IPS DF 4.7 (cell line): ENCODE measurements around the gene RABGGTA.

Experiments used
- DNase-seq: peaks from one replicate; pipeline ENCODE4 v3.0.0-alpha.2; 2013; ENCODE audit warnings: low spot score; ENCODE audit errors: extremely low read depth

The RABGGTA gene

DNA sequence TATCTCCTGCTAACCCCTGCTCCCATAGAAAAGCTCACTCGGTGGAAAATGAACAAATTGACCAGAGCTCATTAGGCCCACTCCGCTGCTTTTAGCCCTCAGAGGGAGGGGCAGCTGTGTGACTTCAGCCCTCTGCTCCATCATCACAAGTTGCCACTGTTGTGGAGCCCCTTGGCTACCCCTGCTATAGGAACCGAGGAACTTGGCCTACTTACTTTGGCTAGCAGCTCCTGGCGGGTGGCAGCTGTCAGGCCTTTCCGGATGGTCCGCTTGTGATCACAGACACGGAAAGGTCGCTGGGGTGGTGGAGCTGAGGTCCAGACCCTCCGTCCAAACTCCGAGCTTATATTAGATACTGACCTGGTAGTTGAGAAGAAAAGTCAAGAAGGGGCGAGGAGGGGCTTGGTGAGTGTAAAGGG is 35.8 kb upstream of the RABGGTA start:
- no peak for DNase-seq

DNA sequence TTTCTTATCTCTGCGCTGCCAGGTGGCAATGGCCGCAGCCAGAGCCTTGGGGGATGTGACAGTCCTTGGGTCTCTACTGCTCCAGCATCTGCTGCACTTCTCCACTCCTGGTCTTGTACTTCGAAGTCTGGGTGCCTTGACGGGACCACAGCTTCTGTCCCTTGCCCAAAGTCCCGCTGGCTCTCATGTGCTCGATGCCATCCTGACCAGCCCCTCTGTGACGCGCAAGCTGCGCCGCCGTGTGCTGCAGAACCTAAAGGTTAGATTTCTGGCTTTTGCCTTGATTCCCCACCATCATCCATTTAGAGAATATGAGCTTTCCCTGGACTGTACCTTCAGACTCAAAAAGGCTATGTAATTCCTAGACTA is 32.6 kb upstream of the RABGGTA start:
- DNase-seq, result no peak

DNA sequence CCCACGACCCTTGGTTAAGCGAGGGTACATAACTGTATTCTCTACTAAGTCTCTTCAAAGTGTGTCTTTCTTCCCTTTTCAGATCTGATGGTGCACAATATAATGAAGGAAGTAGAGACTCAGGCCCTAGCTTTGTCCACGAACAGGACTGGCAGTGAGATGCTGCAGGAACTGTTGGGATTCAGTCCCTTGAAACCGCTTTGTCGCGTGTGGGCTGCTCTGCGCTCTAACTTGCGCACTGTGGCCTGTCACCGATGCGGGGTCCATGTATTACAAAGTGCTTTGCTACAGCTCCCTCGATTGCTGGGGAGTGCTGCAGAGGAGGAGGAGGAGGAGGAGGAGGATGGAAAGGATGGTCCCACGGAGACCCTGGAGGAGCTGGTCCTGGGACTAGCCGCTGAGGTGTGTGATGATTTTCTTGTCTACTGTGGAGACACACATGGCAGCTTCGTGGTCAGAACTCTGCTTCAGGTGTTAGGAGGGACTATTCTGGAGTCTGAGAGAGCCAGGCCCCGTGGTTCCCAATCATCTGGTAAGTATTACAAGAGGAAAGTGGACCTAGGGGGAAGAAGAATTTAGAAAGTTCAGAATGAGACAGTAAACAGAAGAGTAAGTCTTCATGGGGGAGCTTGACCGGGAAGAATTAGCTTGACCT is 29.1 kb upstream of the RABGGTA start:
- no peak for DNase-seq

DNA sequence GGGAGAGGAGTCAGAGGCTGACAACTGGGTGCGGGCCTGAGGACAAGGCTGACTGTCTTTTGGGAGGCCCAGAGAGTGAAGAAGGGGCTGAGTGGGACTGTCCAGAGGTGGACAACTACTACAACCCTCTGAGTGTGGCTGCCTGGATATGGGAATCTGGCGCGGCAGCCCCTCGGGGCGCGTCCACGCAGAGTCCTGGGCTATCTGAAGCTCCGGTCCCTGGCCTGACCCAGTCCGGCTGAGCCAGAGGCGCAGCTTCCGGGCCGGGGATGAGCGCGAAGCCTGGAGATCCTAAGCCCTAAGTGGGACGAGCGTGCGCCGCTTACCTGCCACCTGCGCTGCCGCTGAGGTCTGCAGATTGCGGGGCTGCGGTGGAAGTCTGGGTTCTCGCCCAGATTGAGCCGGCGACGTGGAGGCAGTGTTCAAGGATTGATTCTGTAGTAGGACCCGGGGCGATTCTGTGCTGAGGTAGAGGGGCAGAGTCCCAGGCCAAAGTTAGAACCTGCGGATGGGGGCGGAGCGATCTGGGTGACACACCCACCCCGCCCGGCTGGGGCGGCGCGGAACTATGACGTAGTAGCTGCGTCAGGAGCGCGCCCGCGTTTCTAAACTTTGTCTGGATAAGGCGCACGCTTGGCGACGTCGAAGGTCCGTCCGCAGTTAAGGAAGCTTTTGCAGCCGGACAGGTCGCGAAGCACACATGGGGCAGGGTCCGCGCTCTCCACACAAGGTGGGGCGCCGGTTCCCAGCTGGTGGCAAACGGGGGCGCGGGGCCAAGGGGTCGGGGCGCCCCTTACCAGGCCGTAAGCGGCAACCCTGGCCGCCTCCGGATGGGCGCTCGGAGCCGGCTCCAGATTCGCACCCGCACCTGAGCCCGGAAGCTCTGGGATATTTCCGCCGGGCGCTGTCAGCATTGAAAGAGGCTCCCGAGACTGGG is 28.1 kb upstream of the RABGGTA start, which contains the start of the genes DHRS1 and NOP9:
Gene DHRS1 (minus strand): TSS at position 526 of the 937 bp plus-strand sequence. CDS start 674 bp downstream, outside the sequence.
Gene NOP9 (plus strand): TSS at position 596 of the 937 bp plus-strand sequence. CDS start 105 bp downstream, at position 701.
- DNase-seq, result no peak

DNA sequence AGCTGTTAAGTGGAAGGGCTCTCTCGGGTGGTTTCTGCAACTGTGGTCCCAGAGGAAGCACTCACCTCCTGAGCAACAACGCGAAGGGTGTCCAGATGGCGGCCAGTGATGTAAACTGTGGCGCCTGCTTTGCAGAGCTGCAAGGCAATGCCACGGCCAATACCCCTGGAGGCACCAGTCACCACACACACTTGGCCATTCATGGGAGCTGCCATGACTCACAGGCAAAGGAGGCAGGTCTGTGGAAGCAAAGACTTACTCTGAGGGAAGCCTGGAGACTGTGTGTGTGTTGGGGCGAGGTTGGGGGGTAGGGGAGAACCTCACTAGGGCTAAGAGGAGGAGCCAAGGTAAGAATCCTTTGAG is 27.5 kb upstream of the RABGGTA start:
- no peak for DNase-seq

DNA sequence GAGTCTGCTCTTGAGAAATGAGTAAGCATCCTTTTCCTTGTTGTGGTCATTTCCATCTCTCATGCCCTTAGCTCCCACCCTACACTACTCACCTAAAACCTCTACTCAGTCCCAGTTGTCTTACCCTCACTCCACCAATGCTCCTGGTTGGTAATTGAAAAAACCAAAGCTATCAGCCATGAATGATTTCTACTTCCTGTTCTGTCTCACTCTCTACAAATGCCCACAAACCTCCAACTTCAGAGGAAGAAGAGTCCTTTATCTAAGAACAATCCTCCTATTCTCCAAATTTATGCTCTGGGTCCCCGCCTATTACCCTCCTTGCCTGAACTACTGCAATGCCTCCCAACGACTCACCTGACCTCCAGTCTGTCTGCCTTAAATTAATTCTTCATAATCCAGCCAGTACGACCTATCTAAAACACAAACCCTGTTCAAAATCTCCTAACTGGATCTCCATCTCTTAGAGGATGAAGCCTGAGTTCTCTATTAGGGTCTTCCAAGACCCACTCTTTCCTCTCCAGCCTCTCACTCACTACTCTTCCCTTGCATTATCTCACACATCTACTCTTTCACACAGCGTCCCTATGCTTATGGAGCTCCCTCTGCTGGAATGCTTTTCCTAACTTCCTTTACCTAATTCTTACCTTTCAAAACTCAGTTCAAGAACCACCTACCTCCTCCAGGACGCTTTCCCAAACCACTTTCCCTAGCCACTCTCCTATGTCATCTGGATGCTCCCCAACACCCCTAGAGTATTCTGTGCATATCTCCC is 26.0 kb upstream of the RABGGTA start:
- DNase-seq, result no peak

DNA sequence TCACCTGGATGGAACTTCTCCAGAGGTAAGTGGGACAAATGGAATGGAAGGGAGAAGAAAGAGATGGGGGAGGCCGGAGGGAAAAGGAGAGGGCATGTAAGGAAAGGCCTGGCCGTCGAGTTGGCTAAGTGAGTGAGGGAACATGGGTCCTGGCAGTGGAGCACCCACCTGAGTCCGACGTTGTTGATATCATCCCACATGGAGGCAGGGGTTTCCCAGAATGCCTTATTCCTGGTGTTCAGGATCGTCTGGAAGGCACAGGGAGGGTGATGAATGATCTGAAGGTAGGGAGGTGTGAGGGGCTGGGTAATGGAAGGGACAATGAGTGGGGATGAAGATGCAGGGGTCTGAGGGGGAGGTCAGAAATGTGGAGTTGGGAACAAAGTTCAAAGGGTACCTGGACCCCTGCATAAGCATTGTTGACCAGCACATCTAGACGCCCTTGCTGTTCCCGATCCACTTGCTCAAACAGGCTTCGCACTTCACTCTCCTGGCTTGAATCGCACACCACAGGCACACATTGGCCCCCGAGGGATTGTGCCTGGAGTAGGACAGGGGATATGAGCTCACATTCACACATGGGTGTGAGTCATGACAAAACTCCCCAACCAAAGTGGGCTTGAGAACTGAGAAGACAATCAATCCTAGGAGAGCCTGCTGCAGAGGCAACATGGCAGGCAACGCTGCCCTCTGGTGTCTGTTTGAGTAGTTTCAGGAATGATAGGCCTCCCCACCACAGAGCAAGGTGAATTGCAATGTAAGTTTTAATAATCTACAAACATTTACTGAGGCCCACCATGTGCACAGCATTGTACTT is 25.2 kb upstream of the RABGGTA start:
- no peak for DNase-seq

DNA sequence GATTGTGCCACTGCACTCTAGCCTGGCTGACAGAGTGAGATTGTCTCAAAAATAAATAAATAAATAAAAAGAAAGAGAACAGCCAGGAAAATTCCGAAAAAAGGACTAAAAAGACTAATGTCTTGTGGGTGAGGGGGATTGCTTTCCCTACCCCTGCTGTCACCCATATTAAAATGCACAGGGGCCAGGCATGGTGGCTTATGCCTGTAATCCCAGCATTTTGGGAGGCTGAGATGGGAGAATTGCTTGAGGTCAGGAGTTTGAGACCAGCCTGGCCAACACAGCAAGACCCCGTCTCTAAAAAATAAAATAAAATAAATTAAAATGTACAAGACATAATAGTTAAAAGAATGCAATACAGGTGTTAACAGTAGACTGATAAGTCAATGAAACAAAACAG is 22.1 kb upstream of the RABGGTA start:
- no peak for DNase-seq

DNA sequence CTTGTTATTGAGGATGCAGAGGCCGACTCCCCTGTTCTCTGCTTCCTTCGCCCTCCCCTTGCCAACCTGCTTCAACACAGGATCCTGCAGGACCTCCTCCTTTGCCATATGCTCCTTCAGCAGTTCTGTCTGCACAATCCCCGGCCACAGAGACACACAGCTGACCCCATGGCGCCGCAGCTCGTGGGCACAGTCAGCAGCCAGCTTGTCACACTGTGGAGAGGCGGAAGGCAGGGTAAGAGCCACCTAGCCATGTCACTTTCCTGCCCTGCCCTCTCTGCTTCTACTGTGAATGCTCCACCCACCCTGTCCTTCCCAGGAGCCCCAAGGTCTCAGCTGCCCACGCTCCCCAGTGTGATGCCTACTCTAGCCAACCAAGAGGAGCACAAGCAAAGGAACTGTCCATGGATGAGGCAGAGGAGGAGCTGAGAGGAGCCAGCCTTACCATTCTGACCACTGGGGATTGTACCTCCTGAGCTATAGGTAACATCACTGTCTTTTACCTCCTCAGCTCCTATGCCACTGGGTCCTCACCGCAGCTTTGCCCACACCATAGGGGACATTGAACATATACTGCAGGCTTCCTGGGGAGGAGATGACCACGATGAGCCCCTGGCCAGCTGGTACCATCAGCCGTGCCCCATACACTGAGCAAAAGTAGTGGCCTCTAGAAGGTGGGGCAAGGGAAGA is 20.9 kb upstream of the RABGGTA start:
- DNase-seq, result no peak

DNA sequence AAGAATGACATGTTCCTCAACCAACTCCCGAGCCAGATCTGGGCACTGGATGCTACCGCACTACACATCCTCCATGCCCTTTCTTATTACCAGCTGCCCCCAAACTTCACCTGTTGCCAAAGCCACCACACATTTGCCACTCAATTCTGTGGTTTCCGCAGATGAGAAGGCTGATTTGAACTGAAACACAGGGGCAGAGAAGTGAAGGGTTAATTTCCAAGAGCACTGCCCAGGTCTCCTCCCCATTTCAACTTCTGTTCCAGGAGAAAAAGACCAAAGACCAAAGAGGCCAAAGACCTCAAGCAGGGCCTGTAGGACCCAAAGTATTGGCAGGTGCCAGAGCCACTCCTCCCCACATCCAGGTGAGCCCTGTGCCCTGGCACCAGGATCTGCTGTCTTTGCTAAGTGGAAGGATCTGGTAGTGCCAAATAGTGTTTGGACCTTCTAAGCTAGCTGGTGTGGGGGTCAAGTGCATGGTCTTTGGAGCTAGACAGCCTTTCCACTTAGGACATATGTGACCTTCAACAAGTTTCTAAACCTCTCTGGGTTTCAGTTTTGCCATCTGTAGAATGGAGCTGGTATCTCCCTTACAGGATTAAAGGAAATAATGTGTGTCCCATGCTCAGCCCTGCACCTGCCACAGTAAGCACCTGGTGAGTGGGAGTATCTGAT is 20.2 kb upstream of the RABGGTA start:
- no peak for DNase-seq

DNA sequence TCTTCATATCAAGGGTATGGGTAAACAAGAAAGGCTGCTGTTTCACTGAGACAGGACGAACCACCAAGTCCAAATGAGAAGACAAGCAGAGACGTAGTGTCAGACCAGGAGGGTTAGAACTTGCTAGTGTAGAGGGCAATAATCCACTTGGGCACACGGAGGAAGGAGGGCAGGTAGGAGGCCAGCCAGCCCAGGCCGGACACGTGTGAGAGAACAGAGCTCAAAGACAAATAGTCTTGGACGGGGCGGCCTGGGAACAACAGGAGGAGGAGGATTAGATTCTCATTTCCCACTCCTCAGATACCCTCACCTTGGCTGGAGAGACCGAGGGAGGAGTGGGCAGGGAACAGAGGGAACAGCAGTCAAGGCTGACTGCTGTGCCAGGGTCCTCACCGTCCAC is 19.3 kb upstream of the RABGGTA start:
- DNase-seq, result no peak

DNA sequence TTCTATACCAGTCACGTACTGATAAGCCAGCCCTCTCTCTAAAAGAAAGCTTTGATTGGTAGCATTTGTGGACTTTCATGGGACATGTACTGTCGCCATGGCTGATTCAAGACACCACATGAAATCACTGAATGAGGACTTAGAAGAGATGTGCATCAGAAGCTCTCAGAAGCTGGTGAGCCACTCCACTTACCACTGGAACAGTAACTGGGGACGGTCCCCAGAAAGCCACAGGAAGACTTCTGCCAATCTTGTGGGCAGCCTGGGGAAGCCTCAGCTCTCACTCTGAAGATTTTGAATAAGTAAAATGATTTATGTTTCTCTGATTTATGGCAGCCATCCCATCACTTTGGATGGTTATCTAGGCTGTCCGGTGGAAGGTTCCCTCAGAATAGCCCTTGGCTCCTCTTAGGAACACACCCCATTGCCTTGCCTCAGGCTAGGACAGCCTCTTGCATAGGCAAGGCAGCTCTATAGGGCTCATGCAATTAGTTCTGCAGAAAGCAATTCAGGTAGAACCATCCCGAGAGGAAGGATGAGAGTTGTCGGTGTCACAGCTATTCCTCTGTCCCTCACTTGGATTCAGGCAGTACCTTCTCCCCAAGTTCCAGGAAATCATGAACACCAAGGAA is 18.4 kb upstream of the RABGGTA start:
- DNase-seq, result no peak

DNA sequence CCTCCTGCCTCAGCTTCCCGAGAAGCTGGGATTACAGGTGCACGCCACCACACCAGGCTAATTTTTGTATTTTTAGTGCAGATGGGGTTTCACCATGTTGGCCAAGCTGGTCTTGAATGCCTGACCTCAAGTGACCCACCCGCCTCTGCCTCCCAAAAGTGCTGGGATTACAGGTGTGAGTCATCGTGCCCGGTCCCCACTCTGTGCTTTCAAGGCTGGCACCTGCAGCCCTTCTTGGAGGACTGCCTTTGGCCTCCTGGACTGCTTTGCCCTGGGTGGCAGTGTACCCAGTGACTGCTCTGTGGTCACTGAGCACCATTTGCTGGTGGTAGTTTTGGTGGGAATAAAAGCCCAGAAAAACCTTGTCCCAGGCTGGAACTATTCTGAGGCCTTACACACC is 15.6 kb upstream of the RABGGTA start:
- DNase-seq, result no peak

DNA sequence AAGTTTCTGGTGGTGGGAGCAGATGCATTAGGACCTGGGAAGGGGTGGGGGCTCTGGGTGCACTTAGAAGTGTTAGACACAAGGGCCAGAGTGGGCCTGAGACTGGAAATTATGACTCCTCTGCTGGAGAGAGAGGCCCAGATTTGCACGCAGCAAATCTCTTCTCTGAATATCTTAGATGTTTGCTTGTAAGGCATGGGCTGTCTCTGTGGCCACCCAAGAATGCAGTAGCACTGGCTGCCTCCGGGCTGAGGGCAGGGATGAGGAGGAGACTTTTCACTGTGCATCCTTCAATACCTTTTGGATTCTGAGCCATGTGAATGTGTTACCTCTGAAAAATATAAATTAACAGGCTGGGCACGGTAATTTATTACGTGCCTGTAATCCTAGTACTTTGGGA is 14.0 kb upstream of the RABGGTA start:
- DNase-seq, result no peak

DNA sequence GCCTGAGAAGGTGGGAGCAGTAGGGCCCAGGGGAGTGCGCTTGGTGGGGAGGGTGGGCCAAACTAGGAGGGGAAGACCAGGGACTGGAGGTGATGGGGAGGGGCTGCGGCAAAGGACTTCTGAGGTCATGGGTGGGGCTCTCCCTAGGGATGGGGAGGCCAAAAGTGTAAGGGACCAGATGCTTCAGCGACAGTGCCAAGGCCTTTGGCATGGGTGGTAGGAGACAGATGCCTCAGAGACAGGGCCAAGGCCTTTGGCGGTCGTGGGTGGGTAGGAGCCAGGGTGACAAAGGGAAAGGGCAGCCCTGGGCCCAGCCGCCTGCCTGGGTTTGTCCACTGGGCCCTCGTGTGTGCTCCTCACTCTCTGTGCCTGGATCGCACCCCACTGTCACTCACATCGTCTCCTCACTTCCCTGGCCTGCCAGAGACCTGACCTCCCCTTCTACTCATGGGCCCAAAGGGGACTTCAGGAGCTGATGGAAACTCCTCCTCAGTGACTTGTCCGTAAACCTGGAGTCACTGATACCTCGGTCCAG is 13.2 kb upstream of the RABGGTA start:
- DNase-seq, result no peak

DNA sequence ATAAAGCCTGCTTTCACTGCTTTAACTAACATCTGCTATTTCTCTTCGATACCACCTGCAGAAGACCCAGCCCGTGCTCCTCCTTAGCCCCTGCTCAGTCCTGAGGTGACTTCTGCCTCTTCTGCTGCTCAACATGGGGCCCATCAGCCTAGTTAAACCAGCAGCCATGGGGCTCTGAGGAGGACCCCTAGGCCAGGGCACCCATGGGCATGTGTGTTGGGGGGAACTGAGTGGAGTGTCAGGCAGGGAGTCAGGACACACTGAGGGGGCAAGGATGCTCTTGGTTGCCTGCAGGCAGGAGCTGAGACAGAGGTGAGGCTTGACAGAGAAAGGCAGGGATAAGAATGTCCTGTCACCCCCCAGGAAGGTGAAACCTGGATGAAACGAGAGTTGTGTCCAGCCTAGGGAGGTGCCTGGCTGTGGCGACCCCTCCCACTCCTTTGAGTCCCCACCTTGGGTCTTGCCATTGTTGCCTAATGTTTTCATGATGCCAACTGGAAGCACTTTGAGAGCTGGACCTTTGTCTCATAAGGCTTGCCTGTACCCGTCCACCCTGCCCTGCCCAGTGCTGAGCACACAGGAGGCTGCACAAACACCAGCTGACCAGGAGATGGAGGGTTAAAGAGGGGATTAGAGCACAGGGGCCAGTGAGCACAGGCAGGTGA is 12.5 kb upstream of the RABGGTA start:
- DNase-seq, result no peak

DNA sequence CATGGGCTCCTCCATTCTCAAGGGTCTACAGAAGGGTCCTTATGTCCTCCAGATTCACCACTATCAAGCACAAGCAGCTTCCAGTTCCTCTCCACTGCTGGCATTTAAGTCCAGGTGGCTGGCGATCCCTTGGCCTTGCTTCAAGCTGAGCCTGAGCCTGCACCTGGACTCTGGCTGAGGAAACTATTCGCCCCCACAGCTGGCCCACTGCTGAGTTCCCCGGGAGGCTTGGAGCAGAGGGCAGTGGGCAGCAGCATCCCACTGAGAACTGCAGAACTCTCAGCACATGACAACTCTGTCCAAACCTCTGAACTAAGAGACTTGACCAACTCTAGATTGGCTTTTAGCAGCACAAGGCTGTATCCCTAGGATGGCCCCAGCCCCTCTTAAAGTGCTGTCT is 11.3 kb upstream of the RABGGTA start:
- no peak for DNase-seq

DNA sequence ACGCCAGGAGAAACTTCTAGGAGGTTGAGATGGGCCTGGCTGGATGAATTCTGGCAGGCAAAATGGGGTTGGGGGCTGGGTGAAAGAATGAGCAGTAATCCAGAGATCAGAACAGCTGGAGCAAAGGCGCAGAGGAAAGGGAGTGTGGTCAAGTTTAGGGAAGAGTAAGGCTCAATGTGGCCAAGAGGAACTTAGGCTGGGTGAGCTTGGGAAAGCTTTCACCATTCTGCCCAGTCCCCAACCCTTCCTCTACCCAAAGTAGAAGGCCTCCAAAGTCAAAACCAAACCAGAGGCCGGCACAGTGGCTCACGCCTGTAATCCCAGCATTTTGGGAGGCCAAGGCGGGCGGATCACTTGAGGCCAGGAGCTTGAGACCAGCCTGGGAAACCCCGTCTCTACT is 10.2 kb upstream of the RABGGTA start:
- DNase-seq, result no peak
